Neutrophil (primary cell): ENCODE measurements around the gene HES4.

Source experiments
- H3K27ac ChIP-seq: fragments of 200-600 bp; sonication (generic); 2 replicates; pipeline ENCODE4 v1.5.1; 2016; ENCODE audit warnings: mild to moderate bottlenecking, moderate library complexity
- H3K27me3 ChIP-seq: fragments of 200-600 bp; sonication (generic); 2 replicates; pipeline ENCODE4 v1.6.0; 2016; ENCODE audit warnings: mild to moderate bottlenecking
- H3K36me3 ChIP-seq: fragments of 200-600 bp; sonication (generic); 2 replicates; pipeline ENCODE4 v1.5.1; 2017
- H3K4me1 ChIP-seq, 2 experiments: fragments of 200-600 bp in 1 of 2; sonication (generic) in 1 of 2; 1 replicate in 1 of 2; 2 replicates in 1 of 2; pipeline versions ENCODE4 v1.5.1 to v1.6.1; 2013 to 2016; ENCODE audit warnings: low read depth in 1 of 2, low read length in 1 of 2, mild to moderate bottlenecking in 1 of 2, moderate library complexity in 1 of 2; ENCODE audit not compliant: control insufficient read depth in 1 of 2, insufficient read depth in 1 of 2
- H3K4me3 ChIP-seq, 2 experiments: fragments of 200-600 bp in 1 of 2; sonication (generic) in 1 of 2; 1 replicate in 1 of 2; 2 replicates in 1 of 2; pipeline ENCODE4 v1.5.1; 2013 to 2016; ENCODE audit warnings: low read depth in 1 of 2, low read length in 1 of 2, mild to moderate bottlenecking in 1 of 2, moderate library complexity in 1 of 2
- H3K9me3 ChIP-seq: fragments of 200-600 bp; sonication (generic); 2 replicates; pipeline ENCODE4 v1.5.1; 2016
- CTCF ChIP-seq: fragments of 200-600 bp; sonication (generic); IDR thresholded peaks from 2 replicates; pipeline ENCODE4 v1.5.1; 2016; ENCODE audit warnings: antibody characterized with exemption

The HES4 gene

GRCh38 chr1:998995-999724, 737 bp downstream of the HES4 start:
- no peak for TF ChIP-seq CTCF
- Histone ChIP-seq H3K27me3 (peaks cover 100% of the 10 kb centered on the region), H3K36me3 (no peaks in the 10 kb centered on the region), H3K27ac (no peak overlapping the region), H3K4me3 (peak overlapping the region in 1 of 2 experiments; percentile 29), H3K9me3 (no peaks in the 10 kb centered on the region), H3K4me1 (peaks cover 23 to 39% of the 10 kb centered on the region in 2 experiments)

DNA sequence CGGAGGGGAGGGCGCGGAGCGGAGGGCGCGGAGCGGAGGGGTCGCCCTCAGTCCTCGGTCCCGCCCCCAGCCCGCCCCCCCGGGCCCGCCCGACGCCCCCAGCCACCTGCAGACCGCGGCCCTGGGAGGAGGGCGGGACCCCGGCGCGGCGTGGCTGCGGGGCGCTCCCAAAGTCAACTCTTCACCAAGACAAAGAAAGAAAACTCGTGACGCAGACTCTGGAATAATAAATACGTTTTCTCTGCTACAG, 1.2 kb downstream of the HES4 start:
- Histone ChIP-seq H3K27me3 (peaks cover 100% of the 10 kb centered on the region), H3K27ac (no peak overlapping the region), H3K9me3 (no peaks in the 10 kb centered on the region), H3K4me3 (no peak overlapping the region), H3K36me3 (no peaks in the 10 kb centered on the region), H3K4me1 (peaks cover 23 to 39% of the 10 kb centered on the region in 2 experiments)
- TF ChIP-seq CTCF = no peak

- no peaks in the 10 kb centered on the region for H3K36me3 ChIP-seq
- no peak overlapping the region for H3K4me3 ChIP-seq
- no peak overlapping the region for H3K27ac ChIP-seq
- peaks cover 23 to 39% of the 10 kb centered on the region in 2 experiments for H3K4me1 ChIP-seq
- H3K9me3 ChIP-seq = no peaks in the 10 kb centered on the region
- peaks cover 100% of the 10 kb centered on the region for H3K27me3 ChIP-seq
- TF ChIP-seq CTCF = no peak
Observed at GRCh38 chr1:997993-998744, 1.7 kb downstream of the HES4 start.

DNA sequence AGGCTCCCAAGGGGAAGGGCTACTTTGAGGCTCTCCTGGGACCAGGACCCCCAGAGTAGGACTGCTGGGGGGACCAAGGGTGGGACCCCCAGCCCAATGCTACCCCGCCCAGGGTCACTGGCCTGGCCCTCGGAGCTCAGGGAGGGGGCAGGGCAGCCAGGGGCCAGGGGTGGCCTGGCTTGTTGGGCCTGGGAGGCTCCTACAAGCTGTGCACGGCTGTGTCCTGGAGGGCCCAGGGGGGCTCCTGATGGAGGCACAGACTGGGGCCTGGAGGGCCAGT, 2.2 kb downstream of the HES4 start:
- Histone ChIP-seq H3K4me3 (no peak overlapping the region), H3K27me3 (peaks cover 99% of the 10 kb centered on the region), H3K36me3 (no peaks in the 10 kb centered on the region), H3K9me3 (no peaks in the 10 kb centered on the region), H3K27ac (no peak overlapping the region), H3K4me1 (peaks cover 23 to 39% of the 10 kb centered on the region in 2 experiments)
- no peak for TF ChIP-seq CTCF

DNA sequence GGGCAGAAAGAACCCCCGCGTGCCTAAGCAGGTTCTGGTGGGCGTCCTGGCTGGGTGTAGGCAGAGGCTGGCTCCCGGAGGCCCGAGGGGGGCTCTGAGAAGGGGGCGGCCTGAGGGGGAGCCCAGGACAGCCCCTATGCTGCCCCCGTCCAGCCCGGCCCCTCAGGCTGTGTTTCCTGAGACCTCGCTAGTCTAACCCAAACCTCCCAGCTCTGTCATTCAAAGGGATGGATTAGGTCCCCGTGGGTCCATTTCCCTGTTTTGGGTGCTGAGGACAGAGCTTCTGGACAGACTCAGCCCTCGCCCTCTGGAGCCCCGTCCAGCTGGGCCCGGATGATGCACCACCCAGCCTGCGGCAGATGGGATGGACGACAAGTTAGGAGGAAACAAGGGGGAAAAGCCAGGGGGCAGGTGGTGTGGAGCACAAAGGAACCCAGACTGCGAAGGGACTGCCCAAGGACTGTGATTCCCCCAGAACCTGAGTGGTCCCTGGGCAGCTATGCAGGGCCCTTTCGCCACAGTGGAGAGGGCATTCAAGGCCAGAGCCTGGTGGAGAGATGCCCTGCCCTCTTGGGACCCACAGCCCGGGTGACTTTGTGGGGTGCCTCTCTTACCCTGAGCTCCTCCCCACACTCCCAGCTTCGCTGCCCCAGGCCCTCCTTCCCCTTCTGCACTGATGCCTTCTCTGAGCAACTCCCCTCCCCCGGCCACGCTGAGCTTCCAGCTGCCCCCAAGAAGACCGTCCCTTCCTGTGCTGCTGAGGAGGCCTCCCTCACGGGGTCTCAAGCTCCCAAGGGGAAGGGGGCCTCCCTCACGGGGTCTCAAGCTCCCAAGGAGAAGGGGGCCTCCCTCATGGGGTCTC, 2.8 kb downstream of the HES4 start:
- Histone ChIP-seq H3K9me3 (no peaks in the 10 kb centered on the region), H3K36me3 (no peaks in the 10 kb centered on the region), H3K4me1 (peaks cover 23 to 39% of the 10 kb centered on the region in 2 experiments), H3K27me3 (peaks cover 99% of the 10 kb centered on the region), H3K27ac (no peak overlapping the region), H3K4me3 (no peak overlapping the region)
- no peak for TF ChIP-seq CTCF
